GM20431 (cell line): ENCODE data around the gene SARS2.
"Not testable (repeated sequence)": the region's sequence is repeated elsewhere in the genome, so short reads cannot be mapped to it uniquely, and the experiment has no call there.

Experiments
- in situ Hi-C: fragments of 300-500 bp; cut with MseI, MboI; formaldehyde crosslinking; loops from one replicate; pipeline ENCODE4 v1.15.0; 2020; ENCODE audit warnings: low sequenced_read_pairs; ENCODE audit not compliant: unreplicated experiment

SARS2 gene

DNA sequence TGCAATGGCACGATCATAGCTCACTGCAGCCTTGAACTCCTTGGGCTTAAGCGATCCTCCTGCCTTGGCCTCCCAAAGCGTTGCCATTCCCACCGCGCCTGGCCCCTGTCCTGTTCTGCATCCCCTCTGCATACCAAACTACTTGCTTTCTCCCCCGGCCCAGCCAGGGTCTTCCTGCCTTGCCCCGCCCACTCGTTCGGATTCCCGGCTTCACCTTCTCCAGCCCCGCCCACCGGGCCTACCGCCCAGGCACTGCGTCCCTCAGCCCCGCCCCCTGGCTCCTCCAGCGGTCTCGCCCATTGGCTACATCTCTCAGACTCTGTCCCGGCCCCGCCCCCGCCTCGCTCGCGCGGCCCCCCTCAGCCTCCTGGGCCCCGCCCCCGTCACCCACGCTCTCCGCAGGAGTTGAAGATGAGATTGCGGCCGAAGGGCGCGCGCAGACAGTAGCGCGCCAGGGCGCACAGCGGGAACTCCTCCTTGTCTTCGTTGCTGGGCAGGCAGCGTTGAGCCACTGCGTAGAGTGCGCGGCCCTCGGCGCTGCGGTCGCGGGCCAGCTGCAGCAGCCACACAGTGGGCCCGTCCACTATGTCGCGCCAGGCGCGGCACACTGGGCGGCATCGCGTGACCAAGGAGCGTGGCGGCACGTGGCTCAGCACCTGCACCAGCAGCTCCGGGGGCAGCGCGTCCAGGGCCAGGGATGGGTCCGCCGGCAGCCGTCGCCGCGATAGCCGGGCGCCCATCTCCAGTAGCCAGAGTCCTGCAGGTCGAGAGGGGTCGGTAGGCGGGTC, 19.2 kb upstream of the SARS2 start:
- in situ Hi-C loops = no loop called here

DNA sequence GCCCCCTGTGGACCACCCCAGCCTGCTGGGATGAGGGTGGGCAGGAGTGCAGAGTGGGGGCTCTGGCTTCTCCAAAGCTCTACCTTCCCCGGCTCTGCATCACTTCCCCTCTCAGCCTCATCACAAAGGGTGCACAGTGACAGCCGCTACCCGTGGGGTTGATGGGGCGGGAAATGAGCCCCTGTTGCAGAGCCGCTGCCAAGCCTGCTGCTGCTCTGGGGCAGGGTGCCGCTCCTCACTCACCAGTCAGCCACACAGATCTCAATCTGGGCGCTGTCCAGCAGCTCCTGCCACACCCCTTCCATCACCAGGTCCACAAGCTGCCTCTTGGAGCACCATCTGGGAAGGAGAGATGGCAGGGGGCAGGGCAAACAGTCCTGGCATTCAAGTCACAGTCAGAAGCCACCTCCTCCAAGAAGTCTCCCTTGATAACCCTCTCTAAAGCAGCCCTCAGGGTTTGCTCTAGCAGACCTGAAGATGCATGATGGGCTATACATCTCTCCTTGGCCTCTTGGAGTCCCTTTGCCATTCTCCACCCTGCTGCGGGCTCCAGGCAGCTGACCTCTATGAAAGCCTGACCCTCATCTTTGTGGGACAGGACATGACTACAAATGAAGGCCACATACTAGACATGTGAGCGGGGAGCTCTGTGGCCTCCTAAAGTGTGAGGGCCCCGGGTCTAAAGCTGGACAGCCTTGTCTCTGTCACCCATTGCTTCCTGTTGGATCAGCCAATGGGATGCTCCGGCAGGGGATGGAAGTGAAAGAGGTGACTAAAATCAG, 15.9 kb upstream of the SARS2 start:
- in situ Hi-C loops = no loop called here

DNA sequence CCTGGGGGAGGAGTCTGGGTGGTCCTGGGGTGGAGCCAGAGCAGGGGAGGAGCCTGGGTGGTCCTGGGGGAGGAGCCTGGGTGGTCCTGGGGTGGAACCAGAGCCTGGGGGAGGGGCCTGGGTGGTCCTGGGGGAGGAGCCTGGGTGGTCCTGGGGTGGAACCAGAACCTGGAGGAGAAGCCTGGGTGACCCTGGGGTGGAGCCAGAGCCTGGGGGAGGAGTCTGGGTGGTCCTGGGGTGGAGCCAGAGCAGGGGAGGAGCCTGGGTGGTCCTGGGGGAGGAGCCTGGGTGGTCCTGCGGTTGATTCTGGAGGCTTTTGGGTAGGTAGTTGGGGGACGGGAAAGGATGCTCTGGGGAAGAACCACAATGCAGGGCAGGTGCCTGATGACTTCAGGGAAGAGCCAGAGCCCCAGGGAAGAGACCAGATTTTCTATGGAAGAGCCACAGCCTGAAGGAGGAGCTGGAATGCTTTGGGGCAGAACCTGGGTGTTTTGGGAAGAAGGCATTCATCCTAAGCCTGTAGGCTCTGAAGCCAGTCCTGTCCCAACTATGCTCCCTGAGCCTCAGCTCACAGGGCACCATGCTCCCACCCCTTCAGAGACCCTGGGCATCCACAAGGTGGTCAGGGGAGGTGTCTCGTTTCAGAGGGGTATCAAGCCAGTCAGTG, 15.1 kb upstream of the SARS2 start:
- in situ Hi-C loops = no loop called here

GRCh38 chr19:38944981-38945506, 14.5 kb upstream of the SARS2 start:
- in situ Hi-C loops = no loop called here

DNA sequence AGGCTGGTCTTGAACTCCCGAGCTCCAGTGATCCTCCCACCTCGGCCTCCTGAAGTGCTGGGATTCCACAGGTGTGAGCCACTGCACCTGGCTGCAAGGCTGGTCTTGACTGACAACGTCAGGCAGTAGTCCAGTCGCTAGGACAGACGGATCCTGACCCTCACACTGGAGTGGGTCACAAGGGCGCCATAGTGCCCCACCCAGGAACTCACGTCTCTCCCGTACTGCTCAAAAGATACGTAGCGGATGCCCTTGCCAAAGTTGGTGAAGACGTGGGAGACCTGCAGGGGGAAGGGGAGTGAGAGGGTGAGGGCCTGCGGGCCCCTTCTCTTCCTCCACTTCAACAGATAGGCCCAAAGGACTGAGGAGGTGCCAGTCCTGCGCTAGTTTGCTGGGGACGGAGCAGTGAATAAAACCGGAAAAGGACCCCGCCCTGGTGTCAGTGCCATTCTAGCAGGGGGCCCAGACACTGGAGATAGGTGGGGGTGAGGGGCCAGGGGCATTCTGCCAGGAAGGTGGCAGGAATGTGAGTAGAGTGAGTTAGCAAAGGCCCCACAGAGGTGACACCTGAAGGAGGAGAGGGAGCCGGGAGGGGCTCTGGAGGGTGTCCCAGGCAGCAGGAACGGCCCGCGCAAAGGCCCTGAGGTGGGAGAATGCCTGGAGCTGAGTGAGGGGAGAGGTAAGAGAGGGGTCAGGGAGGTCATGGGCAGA, 12.1 kb upstream of the SARS2 start:
- in situ Hi-C loops = no loop called here

DNA sequence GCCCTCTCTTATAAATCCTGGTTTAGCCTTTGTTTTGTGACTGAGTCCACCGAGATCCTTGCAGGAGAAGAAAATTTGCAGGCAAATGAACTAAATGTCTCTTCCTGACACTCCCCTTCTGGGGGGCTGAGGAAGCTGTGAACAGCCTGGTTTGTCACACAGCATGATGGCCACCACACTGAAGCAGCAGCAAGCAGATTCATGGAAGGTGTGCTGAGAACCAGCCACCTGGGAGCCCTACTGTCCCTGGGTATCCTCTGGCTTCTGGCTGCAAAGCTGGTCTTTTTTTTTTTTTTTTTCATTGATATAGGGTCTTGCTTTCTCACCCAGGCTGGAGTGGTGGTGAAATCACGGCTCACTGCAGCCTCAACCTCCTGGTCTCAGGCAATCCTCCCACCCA, 11.4 kb upstream of the SARS2 start:
- in situ Hi-C loops = no loop called here

DNA sequence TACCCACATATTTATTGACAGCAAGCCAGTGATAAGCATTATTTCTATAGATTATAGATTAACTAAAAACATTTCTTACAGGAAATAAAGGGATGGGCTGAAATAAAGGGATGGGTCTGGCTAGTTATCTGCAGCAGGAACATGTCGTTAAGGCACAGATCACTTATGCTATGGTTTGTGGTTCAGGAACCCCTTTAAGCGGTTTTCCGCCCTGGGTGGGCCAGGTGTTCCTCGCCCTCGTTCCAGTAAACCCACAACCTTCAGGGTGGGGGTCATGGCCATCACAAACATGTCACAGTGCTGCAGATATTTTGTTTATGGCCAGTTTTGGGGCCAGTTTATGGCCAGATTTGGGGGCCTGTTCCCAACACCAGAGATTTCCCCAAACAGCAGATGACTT, 10.9 kb upstream of the SARS2 start:
- in situ Hi-C loops = not testable (repeated sequence)

- in situ Hi-C loops = no loop called here
These were observed 9.4 kb upstream of the SARS2 start for GRCh38 chr19:38939957-38940356.

DNA sequence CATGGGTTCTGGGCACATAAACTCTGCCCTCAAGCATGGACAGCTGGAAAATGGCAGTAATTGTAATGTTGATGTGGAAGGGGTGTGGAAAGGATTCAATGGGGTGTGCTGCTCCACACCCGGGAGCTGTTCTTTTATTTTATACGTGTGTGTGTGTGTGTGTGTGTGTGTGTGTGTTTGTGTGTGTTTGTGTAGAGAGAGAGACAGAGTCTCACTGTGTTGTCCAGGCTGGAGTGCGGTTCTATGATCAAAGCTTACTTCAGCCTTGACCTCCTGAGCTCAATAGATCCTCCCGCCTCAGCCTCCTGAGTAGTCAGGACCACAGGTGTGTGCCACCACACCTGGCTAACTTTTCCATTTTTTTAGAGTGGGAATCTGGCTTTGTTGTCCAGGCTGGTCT, 3.0 kb upstream of the SARS2 start:
- in situ Hi-C loops = no loop called here

DNA sequence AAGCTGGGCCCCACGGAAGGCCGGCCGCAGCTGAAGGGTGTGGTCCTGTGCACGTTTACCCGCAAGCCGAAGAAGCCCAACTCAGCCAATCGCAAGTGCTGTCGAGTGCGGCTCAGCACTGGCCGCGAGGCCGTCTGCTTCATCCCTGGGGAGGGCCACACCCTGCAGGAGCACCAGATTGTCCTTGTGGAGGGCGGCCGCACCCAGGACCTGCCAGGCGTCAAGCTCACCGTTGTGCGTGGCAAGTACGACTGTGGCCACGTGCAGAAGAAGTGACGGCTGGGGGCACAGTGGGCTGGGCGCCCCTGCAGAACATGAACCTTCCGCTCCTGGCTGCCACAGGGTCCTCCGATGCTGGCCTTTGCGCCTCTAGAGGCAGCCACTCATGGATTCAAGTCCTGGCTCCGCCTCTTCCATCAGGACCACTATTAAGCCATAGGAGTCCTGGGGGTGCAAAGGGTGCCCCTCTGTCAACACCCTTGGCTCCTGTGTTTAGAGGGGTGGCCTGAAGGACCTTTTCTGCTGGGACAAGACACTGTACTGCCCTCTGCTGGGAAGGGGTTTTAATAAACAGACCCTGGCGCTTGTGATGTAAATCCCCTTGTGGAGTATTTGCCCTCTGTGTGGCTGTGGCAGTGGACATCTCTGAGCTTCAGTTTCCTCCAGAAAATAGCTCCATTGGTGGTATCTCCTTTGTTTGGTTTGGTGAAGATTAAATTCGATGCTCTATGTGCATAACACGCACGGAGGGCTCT, 2.0 kb upstream of the SARS2 start:
- in situ Hi-C loops = no loop called here

- in situ Hi-C loops = no loop called here
These were observed 894 bp upstream of the SARS2 start for GRCh38 chr19:38931521-38931793.

GRCh38 chr19:38930776-38931520, 385 bp upstream of the SARS2 start, which contains the start of gene MRPS12:
Gene MRPS12 (plus strand): TSS chr19:38930944. CDS start chr19:38931295, 351 bp downstream.
- in situ Hi-C loops = no loop called here

DNA sequence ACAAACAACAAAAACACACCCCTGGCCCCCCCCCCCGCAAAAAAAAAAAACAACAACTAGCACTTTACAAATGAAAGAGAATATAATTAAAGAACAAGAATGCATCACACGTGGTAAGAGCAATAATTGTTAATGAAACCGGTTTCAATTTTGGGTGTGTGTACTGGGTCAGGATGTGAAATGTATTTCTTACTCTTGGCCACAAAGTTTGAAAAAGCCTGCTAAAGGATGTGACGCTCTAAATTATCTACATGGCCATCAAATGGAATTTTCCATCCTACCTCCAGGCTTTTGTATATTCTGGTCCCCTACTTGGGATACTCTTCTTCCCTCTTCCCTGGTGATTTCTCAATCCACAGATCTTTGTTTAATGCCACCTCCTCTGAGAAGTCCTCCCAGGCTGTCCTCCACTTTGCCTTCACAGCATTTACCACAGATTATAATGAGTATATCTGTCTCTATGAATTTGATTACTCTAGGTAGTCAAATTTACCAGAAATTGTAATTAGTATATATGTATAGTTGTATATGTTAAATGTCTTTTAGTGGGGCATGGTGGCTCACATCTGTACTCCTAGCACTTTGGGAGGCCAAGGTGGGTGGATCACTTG, 2.1 kb downstream of the SARS2 start:
- in situ Hi-C loops = no loop called here

GRCh38 chr19:38924388-38924787, 6.2 kb downstream of the SARS2 start:
- in situ Hi-C loops = no loop called here

DNA sequence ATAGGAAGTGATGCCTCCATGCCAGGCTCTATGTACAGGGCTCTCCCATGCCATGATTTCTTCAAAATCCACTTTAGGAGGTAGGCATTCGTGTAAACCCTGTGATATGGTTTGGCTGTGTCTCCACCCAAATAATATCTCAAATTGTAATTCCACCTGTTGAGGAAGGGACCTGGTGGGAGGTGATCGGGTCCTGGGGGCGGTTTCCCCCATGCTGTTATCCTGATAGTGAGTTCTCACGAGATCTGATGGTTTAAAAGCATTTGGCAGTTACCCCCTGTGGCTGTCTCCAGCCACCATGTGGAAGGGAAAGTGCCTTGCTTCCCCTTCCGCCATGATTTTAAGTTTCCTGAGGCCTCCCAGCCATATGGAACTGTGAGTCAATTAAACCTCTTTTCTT, 8.1 kb downstream of the SARS2 start:
- in situ Hi-C loops = no loop called here

DNA sequence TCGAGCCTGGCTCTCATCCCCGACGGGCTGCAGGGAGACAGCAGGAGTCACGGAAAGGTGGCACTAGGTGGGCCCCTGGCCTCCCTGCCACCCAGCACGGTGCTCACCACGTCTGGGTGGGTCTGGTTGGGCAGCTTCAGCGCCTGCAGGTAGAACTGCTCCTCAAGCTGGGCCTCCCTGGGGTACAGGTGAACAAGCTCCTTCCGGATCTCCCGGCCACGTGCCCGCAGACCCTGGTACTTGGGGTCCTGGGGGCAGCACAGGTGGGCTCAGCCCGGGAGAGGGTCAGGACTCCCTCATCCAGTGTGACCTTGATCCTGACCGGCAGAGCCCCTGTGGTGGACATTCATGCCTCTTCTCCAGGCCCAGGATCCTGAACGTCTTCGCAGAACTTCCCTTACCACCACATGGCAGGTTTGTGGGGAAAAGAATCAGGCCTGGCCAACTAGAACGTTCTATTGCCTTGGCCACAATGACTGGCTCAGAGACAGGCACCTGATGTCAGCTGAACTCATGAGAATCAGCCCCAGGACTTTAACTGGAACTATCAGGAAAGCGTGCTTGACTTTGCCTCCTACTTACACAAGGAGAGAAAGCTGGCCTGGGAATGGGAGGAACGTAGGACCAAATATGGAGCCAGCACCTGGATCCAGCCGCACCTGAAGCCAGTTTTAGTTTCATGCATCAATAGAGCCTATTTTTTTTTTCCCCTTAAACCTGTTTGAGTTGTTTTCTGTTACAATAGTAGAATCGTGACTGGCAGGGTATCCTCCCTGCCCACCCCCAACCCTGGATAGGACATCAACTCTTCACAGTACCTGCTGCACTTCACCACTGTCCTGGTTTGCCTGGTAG, 8.9 kb downstream of the SARS2 start:
- in situ Hi-C loops = no loop called here

DNA sequence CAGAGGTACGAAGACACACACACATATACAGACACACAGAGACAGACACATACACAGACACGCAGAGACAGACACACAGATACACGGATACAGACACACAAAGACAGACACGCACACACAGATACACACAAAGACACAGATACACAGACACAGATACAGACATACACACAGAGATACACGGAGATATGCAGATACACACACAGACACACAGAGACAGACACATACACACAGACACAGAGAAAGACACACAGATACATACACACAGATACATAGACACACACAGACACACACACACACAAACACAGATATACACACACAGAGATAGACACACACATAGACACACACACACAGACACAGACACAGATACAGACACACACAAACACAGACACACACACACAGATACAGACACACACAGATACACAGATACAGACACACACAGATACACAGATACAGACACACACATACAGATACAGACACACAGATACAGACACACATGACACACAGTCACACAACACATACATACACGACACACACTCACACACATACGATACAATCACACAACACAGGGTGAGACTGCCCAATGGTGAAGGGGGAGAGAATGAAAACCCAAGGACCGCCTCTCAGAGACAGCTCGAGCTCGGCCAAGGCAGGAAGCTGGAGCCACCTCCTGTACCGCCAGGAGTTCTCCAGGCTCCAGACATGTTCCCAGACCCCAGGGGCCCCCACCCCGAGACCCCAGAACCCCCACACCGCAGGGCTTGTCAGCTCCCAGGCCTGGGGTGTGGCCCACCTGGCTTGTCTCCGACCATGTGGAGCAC, 9.8 kb downstream of the SARS2 start:
- in situ Hi-C loops = no loop called here
